Limb (tissue), 2 donors: ENCODE results near the gene C3orf18.

Experiments used
- DNase-seq, 2 donors: peaks; one replicate each; pipeline ENCODE4 v3.0.0-alpha.2; 2016; ENCODE audit errors: extremely low spot score in 2 of 2

C3orf18 gene

DNA sequence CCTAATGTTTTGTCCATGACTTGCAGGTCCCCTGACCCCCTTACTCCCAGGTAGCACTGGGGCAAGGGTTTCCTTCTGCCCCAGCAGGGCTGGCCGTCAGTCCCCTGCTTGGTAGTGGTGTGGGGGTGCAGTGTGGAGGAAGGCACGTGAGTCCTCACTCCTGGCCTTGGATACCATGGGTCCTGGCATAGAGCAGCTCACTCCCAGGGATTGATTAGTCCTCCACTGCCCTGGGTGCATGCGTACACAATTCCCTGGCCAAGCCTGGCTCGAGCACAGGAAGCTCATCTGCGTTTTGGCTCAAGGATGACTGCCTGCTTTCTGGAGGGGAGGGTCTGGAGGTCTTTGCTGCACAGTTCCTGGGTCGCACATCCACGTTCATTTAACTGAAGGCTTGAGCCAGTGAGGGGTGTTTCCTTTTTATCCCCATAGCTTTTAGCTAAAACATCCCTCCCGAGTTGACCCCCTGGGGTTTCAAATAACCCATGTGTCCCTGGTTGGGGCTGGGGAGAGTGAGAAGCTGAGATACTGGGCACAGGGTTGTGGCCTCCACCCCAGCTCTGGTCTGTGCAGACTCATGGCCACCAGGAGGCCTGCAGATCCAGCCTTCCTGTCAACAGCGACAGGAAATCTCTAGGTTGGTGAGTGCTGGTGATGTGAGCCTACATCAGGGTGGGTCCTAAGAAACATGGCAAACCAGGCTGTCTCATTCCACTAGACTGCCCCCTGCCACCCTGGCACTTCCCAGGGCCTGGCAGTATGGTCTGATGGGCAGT, 13.3 kb upstream of the C3orf18 start:
- DNase-seq: no peak

DNA sequence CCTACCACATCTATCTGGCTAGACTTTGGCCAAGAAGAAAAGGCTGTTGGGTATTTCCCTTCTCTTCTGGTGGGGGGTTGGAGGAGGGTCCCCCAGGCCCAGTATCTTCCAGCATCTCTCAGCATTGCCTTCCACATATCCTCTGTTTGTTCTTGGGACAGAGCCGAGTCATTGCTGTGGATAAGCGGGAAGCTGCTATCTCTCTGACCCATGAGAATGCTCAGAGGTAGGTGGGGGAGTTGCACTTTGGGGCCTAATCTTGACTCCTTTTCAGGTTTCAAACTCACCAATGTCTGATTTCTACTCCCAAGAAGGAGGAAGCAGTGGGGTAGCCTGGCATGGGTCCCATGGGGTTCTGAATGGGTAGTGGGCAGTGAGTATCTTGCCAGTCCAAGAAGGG, 9.8 kb upstream of the C3orf18 start:
- no peak for DNase-seq

DNA sequence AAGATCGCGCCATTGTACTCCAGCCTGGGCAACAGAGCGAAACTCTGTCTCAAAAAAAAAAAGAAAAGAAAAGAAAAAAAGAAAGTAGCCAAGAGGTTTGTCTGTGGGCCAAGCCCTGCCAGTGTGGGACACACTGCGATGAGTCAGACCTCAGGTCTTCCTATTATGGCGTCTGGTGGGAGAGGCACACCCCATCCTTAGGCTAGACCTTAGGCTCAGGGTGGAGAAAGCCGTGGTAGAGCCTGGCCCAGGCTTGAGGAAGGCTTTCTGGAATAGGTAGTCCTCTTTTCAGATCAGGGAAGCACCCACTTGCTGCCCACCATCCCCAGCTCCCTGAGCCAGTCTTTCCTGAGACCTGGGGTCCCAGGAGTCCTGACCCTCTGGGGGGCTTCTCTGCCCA, 7.8 kb upstream of the C3orf18 start:
- no peak for DNase-seq

DNA sequence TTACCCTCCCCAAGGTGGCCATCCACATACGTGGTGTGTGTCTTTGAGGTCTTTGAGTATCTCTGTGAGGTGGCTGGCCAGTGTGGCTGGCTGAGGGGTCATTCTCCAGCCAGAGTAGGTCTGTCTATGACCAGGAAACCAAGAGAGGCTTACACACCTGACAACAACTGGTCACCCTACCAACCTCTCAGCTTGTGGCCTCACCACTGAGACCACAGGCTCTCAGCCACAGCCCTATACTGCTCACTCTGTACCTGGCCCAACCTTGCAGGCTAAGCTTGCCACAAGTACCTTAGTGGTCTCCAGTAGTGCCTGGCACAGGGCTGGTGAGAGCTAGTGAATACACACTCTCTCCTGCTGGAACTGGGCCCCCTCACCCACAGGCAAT, 6.9 kb upstream of the C3orf18 start:
- no peak for DNase-seq

DNA sequence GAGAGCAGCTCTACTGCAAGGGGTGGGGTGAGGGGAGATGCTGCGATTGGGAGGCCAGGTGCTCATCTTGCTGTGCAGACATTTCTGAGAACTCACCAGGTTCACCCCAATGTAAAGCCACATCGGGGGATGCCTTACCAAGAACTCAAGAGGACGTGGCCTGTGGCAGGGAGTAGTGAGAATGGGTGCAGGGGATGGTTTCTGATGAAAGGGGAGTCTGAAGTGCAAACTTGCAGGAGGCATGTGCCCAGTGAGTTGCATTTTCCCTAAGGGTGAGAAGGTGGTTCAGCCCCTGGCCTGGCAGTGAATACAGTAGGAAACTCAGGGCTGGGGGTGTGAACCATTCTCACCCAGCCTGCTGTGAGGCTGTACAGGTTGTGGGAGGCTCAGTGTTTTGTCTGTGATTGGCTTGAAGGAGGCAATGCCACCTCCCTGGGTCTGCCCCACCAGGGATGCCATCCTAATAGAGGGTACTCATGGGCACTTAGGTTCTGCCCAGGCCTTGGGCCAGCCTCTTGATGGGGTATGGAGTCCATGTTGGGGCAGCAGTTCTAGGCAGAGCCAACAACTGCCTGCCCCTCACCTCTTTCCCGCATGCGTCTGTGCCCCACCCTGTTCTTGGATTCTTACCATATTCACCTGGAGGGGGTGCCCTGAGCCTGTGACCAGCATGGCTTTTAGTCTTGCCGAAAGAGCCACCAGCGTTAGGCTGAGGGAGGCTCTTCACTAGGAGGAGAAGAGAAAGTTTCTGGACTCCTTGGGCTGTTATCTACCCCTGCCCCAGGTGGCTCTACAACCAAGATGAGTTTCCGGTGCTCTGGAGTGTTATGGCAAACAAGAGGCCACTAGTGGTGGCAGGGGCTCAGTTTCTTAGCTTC, 6.3 kb upstream of the C3orf18 start:
- no peak for DNase-seq

DNA sequence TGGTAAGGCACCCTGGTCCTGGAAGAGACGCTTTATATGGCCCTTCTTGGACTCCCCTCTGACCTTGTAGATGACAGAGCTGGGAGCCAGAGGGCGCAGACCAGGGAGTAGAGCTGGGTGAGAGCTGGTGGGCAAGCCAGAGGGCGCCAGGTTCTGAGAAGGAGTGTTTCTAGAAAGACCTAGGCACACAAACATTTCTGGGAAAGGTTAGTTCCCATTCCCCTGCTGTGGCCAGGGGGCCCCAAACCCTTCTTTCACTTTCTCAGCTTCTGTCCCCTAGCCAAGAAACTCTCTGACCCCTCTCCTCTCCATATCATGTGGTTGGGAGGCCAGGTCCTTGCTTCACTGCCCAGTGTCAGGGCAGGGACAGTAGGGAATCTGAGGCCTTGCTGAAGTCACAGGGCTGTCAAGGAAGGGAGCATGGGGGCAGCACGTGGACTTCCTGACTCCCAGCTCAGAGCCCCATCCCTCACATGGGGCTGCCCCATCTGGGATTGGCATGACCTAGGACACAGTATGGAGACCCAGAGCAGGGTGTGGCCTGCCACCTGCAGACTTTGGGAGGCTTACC, 5.3 kb upstream of the C3orf18 start:
- DNase-seq: no peak

DNA sequence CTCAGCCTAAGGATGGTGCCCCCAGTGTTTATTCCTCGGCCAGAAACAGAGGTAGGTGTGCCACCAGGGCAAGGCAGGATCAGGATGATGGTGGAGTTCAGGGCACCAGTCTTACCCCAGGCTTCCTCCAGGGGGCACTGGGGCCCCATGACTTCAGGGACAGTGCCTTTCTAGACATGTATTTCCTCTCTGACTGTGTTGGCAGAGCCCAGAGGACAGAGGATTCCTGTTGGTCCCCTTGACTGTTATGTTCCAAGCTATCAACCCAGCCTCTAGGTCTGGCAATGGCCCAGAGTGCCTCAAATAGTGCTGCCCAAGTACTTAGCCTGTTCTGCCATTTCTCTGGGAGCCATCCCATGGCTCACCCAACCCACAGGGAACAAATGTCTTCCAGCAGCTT, 4.6 kb upstream of the C3orf18 start:
- DNase-seq: peak; percentile 66 to 80

DNA sequence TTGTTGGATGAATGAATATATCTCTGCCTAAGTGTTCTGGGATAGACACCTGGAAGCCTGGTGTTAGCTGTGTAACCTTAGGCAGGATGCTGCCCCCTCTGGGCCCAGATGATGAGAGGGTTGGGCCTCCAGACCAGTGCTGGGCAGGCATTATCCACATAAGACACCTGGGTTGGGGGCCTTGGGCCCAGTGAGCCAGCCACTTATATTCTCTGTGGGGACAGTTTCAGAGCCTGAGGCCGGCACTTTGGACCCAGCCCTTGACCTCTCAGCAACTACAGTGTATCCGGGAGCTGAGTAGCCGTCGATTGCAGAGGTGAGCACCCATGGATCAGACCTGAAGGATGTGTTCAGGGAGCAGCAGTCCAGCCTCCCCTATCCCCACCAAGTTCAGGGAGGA, 3.9 kb upstream of the C3orf18 start:
- no peak for DNase-seq

DNA sequence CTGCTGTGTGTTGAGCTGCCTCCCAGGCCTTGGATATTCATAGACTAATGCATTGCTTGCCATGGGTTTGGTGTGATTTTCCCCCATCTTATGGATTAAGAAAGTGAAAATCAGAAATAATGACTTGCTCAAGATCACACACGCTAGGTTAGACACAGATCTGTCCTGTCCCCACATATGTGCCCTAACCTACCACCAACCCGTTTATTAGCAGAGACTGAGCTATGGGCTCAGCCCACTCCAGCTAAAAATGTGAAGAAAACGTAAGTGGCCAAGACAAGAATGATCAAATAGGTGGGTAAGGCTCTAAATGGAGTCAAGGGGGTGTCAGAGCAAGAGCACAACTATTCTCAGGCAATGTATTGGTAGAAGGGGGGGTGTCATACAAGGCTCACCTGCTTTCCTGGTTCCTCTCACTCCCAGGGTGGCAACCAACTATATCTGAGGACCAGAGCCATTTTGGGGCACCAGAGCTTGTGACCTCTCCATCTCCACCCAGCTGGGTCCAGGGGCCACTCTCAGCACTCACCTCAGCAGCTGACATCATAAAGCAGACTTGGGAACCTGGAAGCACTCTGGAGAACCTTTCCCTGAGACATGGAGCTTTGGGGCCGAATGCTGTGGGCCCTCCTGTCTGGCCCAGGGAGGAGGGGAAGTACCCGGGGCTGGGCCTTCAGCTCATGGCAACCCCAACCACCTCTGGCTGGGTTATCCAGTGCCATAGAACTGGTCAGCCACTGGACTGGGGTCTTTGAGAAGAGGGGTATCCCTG, 3.1 kb upstream of the C3orf18 start:
- DNase-seq: no peak

DNA sequence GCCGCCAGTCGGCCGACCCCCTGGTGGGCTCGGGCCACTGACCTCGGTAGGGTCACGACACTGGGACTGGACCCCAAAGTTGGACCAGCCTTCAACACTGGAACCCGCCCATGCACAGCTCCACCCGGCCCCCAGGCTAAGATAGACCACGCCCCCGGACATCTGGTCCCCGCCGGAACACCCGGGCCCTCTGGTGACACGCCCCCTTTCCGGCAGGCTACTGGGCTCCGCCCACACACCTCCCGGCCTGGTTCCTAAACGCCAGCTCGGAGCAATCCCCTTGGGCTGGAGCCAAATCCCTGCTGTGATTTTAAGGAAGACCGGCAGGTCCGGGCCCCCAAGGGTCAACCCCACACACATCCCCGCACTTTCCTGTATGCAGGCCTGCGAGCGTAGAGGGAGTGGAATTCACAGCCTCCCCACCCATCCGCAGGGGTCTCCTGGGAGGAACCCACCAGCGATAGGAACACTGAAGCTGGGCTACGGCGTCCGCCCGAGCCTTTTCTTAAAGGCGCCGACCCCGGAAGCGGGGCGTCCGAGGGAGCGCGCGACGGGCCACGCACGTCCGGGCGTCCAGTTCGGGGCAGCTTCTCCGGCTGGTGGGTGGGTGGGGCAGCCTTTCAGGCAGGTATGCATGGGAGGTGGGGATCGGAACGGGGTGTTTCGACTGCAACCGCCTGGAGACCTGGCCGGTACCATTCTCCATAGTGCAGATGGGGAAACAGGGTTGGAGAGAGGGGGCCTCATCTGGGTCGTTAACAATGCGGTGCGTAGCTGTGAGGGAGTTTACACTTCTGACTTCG, 1.6 kb upstream of the C3orf18 start, which contains the start of gene HEMK1:
Gene HEMK1 (plus strand): TSS at position 576 of the 803 bp plus-strand sequence. CDS start 1,583 bp downstream, outside the sequence.
- peak; percentile 96 to 97 for DNase-seq

DNA sequence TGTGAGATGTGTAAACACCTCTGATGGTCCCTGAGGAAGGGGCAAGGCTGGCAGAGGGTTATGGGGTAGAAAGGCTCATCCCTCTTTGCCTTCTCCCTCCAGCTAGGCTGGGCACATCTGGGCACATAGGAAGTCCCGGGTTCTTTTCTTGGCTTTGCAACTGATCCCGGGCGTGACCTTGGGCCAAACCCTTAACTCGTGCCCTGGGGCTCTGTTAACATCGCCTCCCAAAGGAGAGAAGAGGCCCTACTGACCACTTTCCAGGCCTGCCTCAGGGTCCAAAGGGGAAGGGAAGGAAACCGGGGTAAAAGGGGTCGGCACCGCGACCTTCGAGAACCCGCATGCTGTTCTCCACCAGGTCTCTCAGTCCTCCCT, 549 bp downstream of the C3orf18 start:
- DNase-seq: no peak

DNA sequence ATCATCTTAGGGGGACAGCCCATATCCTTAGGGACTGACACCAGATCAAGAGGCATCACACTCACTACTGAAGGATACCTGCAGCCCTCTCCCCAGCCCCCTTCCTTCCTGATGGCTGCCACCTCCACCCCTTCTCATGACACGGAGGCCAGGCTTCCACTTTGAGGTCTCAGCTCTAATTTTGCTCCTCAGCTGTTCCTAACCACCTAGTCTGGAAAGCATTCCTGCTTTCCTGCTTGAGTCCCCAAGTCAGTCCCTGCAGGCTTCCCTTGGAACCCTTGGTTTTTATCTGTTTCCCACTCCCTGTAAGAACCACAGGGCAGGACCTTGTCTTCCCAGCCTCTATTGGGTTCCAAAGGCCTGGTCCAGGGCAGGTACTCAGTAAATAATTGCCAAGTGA, 3.2 kb downstream of the C3orf18 start:
- no peak for DNase-seq

DNA sequence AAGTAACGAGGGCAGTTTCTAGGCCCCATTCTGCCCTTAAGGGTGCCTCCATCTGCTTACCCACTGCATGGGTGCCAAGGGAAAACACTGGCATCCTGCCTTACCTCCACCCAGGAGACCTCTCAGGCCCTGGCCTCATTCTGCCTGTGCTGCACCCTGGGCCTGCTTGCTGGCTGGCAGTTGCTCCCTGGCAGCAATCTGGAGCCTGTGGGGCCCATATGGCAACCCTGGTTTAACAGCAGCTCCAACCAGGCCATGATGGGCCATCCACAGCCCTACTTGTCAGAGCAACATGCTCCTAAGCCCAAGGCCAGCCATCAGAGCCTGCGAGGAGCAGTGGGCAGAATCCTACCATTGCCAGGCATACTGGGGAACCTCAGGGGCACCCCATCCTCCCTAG, 3.7 kb downstream of the C3orf18 start:
- no peak for DNase-seq

DNA sequence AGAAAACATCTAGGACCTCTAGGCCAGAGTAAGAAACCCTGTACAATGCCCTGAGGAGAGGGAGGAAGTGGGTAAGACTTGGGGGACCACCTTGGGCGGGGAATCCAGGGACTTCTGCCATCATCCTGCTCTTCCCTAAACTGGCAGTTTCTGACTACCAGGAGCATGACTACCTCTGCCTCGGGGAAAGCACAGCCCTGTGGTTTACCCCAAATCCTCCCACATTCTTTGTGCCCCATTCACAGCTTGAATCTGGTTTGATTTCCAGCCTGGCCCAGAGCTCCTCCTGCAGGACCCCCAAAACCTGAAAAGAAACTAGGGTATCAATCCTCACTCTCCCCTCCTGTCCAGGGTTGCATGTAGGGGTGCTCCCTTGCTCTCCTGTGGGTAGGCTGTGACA, 4.7 kb downstream of the C3orf18 start:
- DNase-seq: no peak

DNA sequence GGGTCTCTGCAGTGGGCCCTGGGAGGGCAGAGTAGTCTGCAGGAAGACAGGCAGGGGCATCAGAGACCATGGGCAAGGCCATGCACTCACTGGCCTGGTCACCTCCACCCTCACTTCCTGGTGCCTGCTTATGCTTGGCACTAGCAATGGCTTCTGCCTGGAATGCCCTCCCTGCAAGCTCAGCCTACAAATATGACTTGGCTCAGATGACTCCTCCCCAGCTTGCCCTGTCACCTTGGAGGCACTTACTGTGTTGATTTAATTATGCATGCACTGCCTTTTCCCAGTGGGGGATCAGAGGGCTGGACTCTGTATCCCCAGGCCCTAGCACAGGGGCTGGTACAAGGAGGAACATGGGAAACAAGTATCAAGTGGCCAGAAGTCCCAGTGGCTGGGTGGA, 7.8 kb downstream of the C3orf18 start:
- no peak for DNase-seq

DNA sequence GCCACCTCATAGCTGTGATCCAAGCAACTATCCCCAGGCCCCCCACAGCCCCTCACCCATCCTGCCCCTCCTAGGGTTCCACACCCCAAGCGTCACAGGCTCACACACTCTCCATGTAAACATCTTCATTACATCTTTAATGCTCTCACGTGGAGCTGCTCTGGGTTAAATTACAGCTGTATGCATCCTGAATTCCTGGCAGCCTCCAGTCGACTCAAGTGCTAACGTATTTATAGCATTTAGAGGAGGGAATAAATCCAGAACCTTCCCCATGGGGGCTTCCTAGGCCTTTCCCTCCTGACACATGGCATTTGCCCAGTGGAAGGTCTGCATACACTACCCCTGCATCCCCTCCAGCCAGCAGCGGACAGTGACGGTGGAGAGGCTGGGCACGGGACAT, 9.6 kb downstream of the C3orf18 start:
- DNase-seq: peak in 1 of 2 donors; percentile 51

DNA sequence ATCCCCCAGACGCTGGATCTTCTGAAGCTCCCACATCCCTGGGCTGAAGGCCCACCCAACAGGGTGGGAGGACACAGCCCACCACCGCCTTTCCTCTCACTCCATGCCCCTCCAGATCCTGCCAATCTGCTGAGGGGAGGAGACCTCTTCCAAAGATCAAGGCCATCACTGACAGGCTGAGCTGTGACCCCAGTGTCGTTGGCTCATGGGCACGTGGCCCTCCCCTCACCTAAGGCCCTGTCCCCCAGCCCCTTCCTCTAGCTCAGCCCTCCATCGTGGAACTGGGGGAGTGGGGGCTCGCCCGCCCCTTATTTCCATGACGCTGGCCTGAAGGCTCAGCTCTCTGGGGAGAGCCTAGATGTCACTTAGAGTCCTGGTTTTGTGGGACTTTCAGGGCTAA, 10.4 kb downstream of the C3orf18 start:
- no peak for DNase-seq

DNA sequence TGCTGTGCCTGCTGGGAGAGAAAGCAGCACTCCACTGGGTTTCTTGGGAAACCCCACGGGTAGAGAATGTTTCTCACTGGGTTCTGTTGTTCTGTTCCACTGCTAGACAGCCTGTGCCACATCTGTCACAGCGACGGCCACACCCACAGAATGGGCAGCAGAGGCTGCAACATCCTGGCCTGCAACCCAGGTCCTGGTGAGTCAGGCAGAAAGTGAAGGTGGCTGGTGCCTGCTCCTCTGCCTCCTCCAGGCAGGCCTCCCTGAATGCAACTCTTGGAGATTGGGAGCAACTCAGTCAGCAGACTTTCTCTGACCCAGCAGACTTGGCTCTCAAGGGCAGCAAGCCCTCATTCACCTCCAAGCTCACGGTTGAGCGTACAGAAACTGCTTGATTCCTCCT, 13.0 kb downstream of the C3orf18 start:
- no peak for DNase-seq

DNA sequence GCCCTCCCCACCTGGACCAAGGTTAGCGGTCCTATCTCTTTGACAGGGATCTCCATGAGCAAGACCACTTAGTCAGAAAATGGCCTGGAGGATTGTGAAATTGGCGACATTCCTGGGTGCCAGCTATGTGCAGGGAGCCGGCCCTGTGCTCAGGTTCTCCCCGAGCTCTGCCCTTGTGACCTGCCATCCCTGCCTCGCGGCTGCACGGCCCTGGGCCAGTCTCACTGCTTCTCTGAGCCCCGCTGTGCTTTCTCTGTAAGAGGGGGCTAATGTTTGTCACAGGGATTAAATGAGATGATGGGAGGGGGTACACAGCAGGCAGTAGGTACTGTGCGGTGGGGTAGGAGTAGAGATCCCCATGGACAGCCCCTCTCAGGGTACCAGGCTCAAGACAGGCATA, 14.9 kb downstream of the C3orf18 start:
- DNase-seq: no peak

DNA sequence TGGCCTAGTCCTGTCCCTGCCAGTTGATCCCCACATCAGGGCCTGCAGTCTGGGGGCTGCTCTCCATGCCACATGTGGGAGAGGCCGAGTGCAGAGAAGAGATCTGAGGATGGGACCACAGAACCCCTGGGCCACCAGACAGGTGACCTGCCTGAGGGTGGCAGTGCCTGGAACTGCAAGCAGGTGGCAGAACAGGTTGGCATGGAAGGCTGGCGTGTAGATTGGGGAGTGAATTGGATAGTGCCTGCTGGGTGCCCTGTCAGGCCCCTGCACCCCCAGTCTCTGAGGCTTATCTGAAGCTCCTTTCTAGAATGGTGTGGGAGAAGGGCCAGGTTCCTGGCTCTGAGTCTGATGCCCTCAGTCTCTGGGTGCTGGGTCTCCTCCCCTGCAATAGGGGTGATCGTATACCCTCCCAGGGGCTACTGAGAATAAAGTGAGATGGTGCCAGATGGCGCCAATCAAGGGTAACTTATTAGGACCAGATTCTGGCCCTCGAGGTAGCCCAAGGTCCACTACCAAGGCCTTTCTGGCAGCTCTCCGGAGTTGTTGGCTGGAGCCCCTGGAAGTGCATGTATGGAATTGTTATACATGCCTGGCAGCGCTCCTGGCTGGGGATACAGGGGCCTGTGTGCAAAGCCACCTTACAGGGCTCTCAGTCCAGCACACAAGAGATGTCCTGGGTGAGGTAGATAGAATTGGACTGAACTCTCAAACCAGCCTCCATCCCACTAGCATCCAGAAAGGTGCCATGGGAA, 15.7 kb downstream of the C3orf18 start:
- DNase-seq: no peak
